HG03460 (cell line): Measurements from ENCODE around the gene CLCN6.
A peak's percentile ranks its signal among the peaks of the same experiment; 100 is the strongest.

Source experiments
- ATAC-seq: cut with Tn5 transposase; IDR thresholded peaks from one replicate; pipeline ENCODE4 v1.9.1; 2021; ENCODE audit not compliant: unreplicated experiment

Gene CLCN6, protein sequence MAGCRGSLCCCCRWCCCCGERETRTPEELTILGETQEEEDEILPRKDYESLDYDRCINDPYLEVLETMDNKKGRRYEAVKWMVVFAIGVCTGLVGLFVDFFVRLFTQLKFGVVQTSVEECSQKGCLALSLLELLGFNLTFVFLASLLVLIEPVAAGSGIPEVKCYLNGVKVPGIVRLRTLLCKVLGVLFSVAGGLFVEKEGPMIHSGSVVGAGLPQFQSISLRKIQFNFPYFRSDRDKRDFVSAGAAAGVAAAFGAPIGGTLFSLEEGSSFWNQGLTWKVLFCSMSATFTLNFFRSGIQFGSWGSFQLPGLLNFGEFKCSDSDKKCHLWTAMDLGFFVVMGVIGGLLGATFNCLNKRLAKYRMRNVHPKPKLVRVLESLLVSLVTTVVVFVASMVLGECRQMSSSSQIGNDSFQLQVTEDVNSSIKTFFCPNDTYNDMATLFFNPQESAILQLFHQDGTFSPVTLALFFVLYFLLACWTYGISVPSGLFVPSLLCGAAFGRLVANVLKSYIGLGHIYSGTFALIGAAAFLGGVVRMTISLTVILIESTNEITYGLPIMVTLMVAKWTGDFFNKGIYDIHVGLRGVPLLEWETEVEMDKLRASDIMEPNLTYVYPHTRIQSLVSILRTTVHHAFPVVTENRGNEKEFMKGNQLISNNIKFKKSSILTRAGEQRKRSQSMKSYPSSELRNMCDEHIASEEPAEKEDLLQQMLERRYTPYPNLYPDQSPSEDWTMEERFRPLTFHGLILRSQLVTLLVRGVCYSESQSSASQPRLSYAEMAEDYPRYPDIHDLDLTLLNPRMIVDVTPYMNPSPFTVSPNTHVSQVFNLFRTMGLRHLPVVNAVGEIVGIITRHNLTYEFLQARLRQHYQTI

DNA sequence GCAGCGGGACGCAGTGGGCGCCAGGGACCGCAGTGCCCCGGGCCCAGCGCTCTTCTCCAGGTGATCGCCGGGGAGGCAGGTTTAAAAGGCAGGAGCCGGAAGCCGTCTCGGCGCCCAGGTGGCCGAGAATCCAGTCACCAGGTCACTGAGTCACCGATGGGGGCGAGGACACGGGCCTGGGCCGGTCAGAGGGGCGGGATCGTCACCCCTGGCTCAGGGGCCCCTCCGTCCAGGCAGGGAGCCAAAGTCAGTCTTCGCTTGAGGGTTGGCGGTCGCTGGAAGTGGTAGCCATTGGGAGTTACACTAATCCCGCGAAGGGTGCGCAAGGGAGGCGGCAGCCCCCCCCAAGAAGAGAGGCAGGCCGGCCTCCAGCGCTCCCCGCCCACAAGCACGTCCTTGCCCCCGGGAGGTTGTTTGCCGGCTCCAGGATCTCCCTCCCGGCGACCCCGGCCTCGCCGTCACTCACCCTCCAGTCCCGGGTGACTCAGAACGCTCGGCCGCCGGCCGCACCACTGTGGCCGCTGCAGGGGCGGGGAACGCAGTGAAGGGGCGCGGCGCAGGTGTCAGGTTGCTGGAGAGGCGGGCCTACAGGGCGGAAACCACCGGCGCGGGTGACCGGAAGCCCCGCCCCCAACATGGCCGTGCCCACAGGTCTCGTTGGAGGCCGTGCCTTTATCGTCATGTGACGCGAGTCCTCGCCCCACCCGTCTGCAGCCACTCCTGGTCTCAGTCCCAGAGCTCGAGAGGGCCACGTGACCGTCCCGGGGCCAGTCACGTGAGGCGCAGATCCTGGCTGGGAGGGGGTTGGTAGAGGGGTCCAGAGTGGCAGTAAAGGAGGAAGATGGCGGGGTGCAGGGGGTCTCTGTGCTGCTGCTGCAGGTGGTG, at the start of gene CLCN6, which contains the start of gene MTHFR:
Gene CLCN6, plus strand, starts transcription at position 770 of the 885 bp plus-strand sequence. Its CDS starts 72 bp downstream, at position 842.
Gene MTHFR, minus strand, starts transcription at position 543 of the 885 bp plus-strand sequence. CDS start 2,848 bp downstream, outside the sequence.
- ATAC-seq, result peak; percentile 78

DNA sequence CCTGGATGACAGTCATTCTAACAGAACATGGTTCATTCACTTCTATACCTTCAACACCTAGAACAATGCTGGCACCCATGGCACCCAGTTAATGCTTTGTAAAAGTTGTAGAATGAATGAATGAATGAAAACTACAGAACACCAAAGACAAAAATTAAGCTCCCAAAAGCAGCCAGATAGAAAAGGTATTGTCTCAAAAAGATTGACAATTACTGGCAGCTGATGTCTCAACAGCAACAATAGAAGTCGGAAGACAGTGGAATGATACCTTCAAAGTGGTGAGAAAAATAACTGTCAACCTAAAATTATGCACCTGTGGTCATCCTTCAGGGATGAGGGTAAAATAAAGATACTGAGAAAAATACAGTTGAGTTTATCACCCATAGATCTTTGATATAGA, 48.9 kb upstream of the CLCN6 start:
- ATAC-seq, result no peak

GRCh38 chr1:11759791-11760190, 46.2 kb upstream of the CLCN6 start:
- ATAC-seq, result no peak

- ATAC-seq, result no peak
Observed at GRCh38 chr1:11761285-11761684, 44.7 kb upstream of the CLCN6 start.

- ATAC-seq, result no peak
Observed at GRCh38 chr1:11761988-11762406, 44.0 kb upstream of the CLCN6 start, which contains the start of gene C1orf167. C1orf167 (plus strand) TSS chr1:11762193; CDS start chr1:11764401, 2,208 bp downstream.

GRCh38 chr1:11764115-11764514, 41.9 kb upstream of the CLCN6 start:
- no peak for ATAC-seq

GRCh38 chr1:11764519-11764918, 41.5 kb upstream of the CLCN6 start:
- ATAC-seq, result no peak

- no peak for ATAC-seq
Observed at GRCh38 chr1:11765661-11766428, 40.1 kb upstream of the CLCN6 start.

DNA sequence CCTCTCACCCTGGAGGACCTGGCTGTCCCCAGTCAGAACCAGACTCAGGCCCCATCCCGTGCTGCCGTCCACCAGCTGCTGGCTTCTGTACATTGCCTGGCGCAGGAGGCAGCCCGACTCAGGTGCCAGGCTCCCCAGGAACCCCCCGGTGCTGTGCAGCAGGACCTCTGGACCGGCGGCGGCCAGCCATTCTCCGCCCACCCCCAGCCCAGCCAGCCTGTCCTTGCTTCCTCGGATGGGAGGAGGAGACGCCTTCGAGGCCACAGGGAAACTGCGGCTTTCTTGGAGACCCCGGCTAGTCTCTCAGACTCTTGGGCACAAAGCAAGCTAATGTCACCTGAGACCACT, 39.6 kb upstream of the CLCN6 start:
- ATAC-seq, result no peak

DNA sequence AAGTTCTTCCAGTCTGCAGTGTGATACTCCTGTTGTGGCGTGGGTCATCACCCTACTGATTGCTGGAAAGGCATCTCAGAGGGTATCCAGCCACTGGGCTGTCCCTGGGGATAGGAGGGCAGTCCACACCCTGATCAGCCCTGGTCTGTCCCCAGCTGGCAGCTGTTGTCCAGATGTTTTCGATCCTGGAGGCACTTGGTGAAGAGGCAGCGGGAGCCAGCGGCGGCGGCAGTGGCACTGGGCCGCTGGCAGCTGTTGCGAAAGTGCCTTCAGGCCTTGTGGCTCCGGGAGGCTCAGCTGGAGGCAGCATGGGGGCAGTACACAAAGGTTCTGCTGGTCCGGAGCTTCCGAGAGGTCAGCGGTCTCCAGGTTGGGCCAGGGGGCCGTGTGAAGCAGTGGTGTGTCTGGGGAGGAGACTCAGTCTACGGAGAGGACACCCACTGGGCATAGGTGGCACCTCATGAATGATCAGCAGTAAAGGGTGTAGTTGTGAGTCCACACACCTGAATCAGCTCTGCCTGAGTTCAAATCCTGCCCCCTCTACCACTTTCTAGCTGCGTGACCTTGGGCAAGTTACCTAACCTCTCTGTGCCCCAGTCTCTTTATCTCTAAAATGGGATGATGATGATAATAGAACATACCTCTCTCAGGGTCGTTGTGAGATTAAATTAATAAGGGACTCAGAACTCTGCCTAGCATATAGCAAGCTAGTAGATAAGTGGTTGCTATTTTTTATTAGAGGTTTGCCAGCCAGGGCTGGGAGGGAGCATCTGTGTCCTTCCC, 37.9 kb upstream of the CLCN6 start:
- no peak for ATAC-seq

GRCh38 chr1:11768821-11769220, 37.2 kb upstream of the CLCN6 start:
- ATAC-seq, result no peak

DNA sequence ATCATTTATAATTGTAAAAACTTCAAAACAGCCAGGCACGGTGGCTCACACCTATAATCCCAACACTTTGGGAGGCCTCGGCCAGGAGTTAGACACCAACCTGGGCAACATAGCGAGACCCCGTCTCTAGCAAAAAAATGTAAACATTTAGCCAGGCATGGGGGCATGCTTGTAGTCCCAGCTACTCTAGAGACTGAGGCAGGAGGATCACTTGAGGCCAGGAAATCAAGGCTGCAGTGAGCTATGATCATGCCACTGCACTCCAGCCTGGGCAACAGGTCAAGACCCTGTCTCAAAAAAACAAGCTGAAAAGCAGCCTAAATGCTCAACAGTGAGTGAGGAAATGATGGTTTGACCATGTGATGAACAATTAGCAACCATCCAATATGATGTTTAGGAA, 36.7 kb upstream of the CLCN6 start:
- ATAC-seq, result no peak

DNA sequence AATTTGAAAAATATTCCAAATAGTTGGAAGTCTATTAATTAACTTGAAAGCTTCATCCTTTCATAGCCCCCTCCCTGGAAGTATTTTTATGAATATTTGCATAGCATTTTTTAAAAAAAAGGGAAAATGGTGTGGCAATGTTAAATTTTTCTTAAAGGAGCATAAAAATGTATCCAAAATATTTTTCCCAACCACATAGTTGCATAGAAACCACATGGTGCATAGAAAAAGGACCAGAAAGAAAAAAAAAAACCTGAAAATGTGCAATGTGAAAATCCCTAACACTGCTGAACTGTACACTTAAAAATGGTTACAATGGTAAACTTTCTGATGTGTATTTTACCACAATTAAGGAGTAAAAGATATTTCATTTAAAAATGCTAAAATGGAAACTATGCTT, 36.0 kb upstream of the CLCN6 start:
- no peak for ATAC-seq

DNA sequence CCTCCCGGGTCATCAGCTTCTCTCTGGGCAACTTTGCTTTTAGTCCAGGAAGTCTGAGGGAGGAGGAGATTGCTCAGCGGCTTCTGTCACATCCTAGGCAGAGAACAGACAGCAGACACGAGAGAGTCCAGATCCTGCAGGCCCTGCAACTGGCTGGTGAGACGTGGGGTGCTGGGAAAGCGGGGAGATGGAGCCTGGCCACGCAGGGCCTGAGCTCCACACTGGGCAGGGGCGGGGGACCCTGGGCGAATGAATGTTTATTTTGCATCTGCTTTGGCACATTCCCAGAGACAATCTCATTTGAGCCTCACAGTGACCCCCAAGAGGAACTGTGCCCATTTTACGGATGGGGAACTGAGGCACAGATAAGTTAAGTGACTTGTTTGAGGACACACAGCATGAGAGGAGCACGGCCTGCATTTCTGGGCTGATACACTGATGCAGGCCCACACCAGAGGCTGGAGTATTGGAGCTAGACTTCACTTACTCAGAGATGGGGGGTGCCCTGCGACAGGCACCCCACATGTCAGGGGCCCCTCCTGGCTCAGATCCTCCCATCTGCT, 34.4 kb upstream of the CLCN6 start:
- ATAC-seq, result no peak

DNA sequence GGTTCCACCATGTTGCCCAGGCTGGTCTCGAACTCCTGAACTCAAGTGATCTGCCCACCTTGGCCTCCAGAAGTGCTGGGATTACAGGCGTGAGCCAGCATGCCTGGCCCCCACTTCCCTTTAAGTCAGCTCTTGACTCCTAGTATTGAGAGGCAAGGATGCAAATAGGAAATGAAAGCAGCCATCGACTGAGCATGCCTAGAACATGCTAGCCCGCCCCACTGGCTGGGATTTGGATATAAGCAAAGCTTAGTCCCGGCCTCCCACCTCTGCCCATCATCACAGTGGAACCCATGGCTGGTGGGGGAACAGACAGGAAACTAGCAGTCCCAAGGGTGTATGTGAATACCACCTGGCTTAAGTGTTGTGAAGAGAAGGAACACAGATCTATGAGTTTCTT, 33.5 kb upstream of the CLCN6 start:
- no peak for ATAC-seq

GRCh38 chr1:11774753-11775152, 31.2 kb upstream of the CLCN6 start:
- ATAC-seq, result no peak

DNA sequence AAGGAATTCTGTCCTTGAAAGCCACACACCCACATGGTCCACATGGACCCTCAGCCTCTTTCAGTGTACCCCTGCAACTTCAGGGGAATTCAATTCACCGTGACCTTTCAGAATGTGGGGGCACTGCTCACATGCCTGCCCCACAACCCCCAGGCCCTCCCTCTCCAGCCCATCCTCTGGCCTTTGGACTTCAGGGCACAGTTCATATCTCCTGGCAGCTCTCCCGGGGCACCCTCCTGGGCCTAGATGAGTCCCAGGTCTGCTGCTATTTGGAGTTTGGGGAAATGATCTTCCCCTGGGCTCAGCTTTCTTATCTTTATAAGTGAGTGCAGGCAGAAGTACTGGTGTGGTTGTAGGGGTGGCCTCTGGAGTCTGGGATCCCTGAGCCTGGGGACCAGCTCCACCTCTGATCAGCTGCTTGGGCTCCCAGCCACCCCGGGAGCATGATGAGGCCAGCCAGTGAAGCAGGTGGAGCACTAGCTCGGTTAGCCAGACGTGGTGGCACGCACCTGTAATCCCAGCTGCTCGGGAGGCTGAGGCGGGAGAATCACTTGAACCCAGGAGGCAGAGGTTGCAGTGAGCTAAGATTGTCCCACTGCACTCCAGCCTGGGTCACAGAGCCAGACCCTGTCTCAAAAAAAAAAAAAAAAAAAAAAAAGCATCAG, 28.2 kb upstream of the CLCN6 start:
- no peak for ATAC-seq

GRCh38 chr1:11778336-11778735, 27.7 kb upstream of the CLCN6 start:
- ATAC-seq, result no peak
